Measurements from ENCODE around the gene MIX23. TPM values are rescaled to one million over a fixed set of nuclear protein-coding genes. Genes with fewer than 3 reads are reported as not detected.

Gene MIX23
- total RNA-seq, 4 donors from 2014 or later, result 6.4 to 21.6 (median 12.7) TPM

DNA sequence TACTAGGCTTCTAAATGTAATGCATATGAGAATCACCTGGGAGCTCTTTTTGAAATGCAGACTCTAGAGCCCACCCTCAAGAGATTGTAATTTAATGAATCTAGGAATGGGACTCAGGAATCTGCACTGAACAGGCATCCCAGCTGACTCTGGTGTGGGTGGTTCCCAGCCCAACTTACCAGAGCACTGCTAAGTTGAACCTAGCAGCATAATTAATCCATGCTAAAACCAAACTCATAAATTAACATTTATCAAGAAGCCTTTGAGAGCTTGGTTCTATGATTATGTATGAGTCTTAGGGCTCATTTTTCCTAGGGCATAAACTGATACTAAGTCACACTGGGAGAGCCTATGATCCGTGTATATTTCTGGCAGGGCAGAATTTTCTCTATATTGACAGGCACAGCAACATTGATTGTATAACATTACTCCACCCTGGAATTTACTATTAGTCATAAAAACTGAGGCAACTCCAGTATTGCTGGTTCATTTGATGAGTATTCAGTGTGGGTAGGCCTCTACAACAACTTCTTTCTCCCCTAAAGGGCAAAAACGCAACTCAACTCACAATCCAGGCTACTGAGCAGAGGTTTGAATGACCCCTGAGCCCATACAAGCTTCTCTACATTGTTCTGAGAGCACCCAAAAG, 68.7 kb downstream of the MIX23 start:
- Histone ChIP-seq H3K36me3 (no peaks in the 10 kb centered on the region), H3K9me3 (no peaks in the 10 kb centered on the region), H3K4me3 (no peak overlapping the region), H3K4me1 (no peaks in the 10 kb centered on the region), H3K27me3 (peaks cover 0 to 12% (median 0%) of the 10 kb centered on the region in 4 donors), H3K27ac (replicated peaks in 1 of 4) (no peak overlapping the region)
- TF ChIP-seq, protein P1, sequence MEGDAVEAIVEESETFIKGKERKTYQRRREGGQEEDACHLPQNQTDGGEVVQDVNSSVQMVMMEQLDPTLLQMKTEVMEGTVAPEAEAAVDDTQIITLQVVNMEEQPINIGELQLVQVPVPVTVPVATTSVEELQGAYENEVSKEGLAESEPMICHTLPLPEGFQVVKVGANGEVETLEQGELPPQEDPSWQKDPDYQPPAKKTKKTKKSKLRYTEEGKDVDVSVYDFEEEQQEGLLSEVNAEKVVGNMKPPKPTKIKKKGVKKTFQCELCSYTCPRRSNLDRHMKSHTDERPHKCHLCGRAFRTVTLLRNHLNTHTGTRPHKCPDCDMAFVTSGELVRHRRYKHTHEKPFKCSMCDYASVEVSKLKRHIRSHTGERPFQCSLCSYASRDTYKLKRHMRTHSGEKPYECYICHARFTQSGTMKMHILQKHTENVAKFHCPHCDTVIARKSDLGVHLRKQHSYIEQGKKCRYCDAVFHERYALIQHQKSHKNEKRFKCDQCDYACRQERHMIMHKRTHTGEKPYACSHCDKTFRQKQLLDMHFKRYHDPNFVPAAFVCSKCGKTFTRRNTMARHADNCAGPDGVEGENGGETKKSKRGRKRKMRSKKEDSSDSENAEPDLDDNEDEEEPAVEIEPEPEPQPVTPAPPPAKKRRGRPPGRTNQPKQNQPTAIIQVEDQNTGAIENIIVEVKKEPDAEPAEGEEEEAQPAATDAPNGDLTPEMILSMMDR (IDR thresholded peaks at IDR 0.05), result no peak
- WGBS, result 80% methylated on average over 2 of the region's 2 CpGs
- no peak for DNase-seq (ENCODE audit: extremely low spot score)
- intact Hi-C loops (cut with DNase I), result no loop called here

DNA sequence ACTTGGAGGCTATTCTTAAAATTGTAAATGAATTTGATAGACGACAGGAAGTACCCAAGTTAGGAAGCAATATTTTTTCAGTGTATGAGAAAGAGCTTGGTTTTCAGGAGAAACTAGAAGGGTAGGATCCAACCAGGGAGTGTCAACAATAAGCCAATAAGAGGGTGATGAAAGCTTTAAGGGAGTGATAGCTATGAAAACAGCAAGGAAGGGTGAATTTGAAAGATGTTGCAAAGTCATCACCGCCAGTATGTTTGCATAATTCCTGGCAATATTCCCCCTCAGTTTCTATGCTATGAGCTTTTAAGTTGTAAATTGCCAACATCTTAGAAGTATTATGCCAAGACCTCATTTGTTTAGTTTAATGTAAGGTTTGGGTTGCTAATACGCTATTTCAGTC, 69.8 kb downstream of the MIX23 start:
- no peak for DNase-seq (ENCODE audit: extremely low spot score)
- WGBS, result 52% methylated on average over 3 of the region's 3 CpGs
- Histone ChIP-seq H3K36me3 (no peaks in the 10 kb centered on the region), H3K9me3 (no peaks in the 10 kb centered on the region), H3K4me3 (no peak overlapping the region), H3K4me1 (no peaks in the 10 kb centered on the region), H3K27me3 (peaks cover 0 to 12% (median 0%) of the 10 kb centered on the region in 4 donors), H3K27ac (replicated peaks in 1 of 4) (no peak overlapping the region)
- intact Hi-C loops (cut with DNase I), result no loop called here
- TF ChIP-seq POLR2AphosphoS5 (IDR thresholded peaks at IDR 0.05) (no peak), POLR2A (IDR thresholded peaks at IDR 0.05; ENCODE audit: low read depth) (no peak), EP300 (IDR thresholded peaks at IDR 0.05) (no peak)
- TF ChIP-seq, protein P1 (IDR thresholded peaks at IDR 0.05), result no peak

DNA sequence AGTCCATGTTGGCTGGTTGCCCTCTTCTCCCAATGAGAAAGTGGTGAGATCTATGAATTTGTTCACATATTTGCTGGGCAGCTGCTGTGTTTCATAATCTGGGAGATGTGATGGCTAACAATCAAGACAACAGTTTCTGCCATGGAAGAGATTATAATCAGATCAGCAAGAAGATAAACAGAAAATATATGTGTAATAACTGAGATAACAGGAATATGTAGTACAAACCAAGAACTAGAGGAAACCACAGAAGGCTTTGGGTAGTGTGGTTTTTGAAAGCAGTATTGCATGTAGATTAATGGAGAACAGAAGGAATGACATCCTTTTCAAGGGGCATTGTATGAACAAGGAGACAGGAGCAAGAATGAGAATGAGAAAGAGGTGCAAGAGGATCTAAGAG, 70.2 kb downstream of the MIX23 start:
- peaks cover 0 to 12% (median 0%) of the 10 kb centered on the region in 4 donors for H3K27me3 ChIP-seq
- H3K4me1 ChIP-seq, result no peaks in the 10 kb centered on the region
- no peak for DNase-seq (ENCODE audit: extremely low spot score)
- no peaks in the 10 kb centered on the region for H3K9me3 ChIP-seq
- no peak for TF ChIP-seq POLR2A (IDR thresholded peaks at IDR 0.05; ENCODE audit: low read depth)
- TF ChIP-seq POLR2AphosphoS5 (IDR thresholded peaks at IDR 0.05), result no peak
- TF ChIP-seq, protein P1 (IDR thresholded peaks at IDR 0.05), result no peak
- TF ChIP-seq EP300 (IDR thresholded peaks at IDR 0.05), result no peak
- no peaks in the 10 kb centered on the region for H3K36me3 ChIP-seq
- H3K4me3 ChIP-seq, result no peak overlapping the region
- no peak overlapping the region for H3K27ac ChIP-seq (replicated peaks in 1 of 4)
- intact Hi-C loops (cut with DNase I), result no loop called here

DNA sequence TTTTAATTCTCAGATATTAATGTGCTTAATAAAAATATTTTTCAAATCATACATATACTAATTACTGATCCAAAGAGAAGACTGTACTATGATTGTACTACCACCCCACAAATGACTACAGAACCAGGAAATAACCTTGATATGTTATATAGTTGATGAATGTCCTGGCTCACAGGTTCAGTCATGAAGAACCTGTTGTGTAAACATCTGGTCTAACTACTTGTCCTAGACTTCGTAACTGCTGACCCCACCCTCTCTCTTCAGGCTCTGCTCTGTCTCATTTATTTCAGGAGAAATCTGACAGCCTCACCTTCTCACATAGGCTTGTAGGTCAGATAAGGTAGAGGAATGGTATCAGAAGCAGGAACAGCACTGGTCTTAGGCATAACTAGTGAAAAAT, 72.7 kb downstream of the MIX23 start:
- no peaks in the 10 kb centered on the region for H3K9me3 ChIP-seq
- H3K27me3 ChIP-seq, result peaks cover 0 to 5% (median 0%) of the 10 kb centered on the region in 4 donors
- TF ChIP-seq POLR2A (IDR thresholded peaks at IDR 0.05; ENCODE audit: low read depth), result no peak
- TF ChIP-seq EP300 (IDR thresholded peaks at IDR 0.05), result no peak
- TF ChIP-seq, protein P1 (IDR thresholded peaks at IDR 0.05), result no peak
- no peak for TF ChIP-seq POLR2AphosphoS5 (IDR thresholded peaks at IDR 0.05)
- intact Hi-C loops (cut with DNase I), result no loop called here
- no peaks in the 10 kb centered on the region for H3K4me1 ChIP-seq
- H3K36me3 ChIP-seq, result no peaks in the 10 kb centered on the region
- no peak overlapping the region for H3K4me3 ChIP-seq
- H3K27ac ChIP-seq (replicated peaks in 1 of 4), result no peak overlapping the region
- 7% methylated on average over 1 of the region's 1 CpG for WGBS
- DNase-seq (ENCODE audit: extremely low spot score), result no peak

Small RNAs within 50 kb of the gene (small RNA-seq; reads per million reads assigned to genes)
- 0 reads per million in 3 donors for gene AC083798.1

Other genes with a start within 250 kb of the MIX23 start
- under 1 TPM in 2 of 4 donors, not detected in 2; under 0.01 to 0.19 TPM for gene CASR, start 199.6 kb downstream of the MIX23 start, total RNA-seq
- 1 to 10 TPM; 1.3 to 3.5 (median 2.4) TPM for gene CSTA, start 58.0 kb downstream of the MIX23 start, total RNA-seq
- gene FAM162A, start 951 bp upstream of the MIX23 start, total RNA-seq, result 10 to 100 TPM; 28.2 to 42.7 (median 32.6) TPM
- 1 to 10 TPM; 2.5 to 3.3 (median 3.0) TPM for gene WDR5B, start 32.8 kb upstream of the MIX23 start, total RNA-seq
- 10 to 100 TPM; 28.2 to 47.4 (median 45.3) TPM for gene KPNA1, start 131.7 kb upstream of the MIX23 start, total RNA-seq
- 10 to 100 TPM; 16.7 to 24.0 (median 21.3) TPM for gene PARP9, start 181.1 kb upstream of the MIX23 start, total RNA-seq
- gene DTX3L, start 181.1 kb upstream of the MIX23 start, total RNA-seq, result 10 to 100 TPM; 21.6 to 33.5 (median 21.8) TPM
- 1 to 10 TPM in 1 of 4 donors, under 1 TPM in 3; 0.39 to 2.3 (median 0.65) TPM for gene PARP15, start 194.4 kb upstream of the MIX23 start, total RNA-seq

All from esophagus muscularis mucosa (tissue), 4 donors.